DMS153 treated with DMSO at 0.1 percent for 48 hours (cell line): Measurements from ENCODE around the gene TIGD6.
A peak's percentile ranks its signal among the peaks of the same experiment; 100 is the strongest.

ENCODE experiments used
- DNase-seq: peaks from one replicate; lab custom pipeline; 2025; ENCODE audit not compliant: unreplicated experiment; lab: John Stamatoyannopoulos, UW

Gene TIGD6

DNA sequence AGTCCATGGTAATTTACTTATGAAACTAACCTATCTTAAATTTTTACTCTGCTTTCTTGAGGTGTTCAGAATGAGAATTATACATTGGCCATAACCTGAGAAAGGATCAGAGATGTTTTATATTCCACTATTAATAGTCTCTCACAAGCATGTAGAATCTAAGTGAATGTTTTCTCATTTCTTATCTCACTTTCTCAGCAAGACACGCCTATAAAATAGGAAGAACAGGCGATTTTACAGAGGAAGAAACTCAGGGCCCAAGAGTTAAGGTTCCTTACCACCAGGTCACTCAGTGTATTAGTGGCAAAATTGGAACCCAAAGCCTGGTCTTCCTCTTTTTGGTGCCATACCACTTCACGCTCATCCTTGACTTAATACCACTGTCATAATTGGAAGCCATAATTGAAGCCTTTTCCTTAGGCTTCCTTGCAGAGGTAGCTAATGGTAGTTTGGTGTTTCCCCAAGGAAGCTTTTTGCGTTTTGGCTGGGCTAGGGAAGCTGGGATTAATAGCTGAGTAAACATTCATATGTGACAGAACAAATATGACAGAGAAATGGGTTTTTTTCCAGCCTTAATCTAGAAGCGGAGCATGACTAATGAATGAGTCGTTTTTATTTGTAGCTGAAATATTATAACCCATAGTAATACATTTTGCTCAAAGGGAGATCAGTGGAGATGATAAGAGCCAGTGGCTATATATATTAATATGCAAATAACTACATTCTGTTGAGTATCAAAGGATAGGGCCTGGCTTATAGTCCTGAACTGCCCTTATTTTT is 17.0 kb upstream of the TIGD6 start:
- no peak for DNase-seq

DNA sequence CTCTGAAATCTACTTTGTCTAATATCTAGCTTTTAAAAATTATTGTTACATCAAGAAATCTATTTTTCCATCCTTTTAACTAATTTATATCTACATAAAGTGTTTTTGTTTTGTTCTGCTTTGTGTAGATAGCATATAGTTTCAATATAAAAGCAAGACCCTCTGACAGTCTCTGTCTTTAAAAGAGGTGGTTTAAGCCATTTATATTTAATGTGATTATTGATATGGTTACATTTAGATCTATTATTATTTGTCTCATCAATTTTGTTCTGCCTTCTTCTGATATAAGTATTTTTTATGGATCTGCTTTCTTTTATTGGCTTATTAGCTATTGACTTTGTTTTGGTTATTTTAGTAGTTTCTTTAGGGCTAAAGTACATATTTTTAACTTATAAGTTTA is 16.1 kb upstream of the TIGD6 start:
- DNase-seq = no peak

DNA sequence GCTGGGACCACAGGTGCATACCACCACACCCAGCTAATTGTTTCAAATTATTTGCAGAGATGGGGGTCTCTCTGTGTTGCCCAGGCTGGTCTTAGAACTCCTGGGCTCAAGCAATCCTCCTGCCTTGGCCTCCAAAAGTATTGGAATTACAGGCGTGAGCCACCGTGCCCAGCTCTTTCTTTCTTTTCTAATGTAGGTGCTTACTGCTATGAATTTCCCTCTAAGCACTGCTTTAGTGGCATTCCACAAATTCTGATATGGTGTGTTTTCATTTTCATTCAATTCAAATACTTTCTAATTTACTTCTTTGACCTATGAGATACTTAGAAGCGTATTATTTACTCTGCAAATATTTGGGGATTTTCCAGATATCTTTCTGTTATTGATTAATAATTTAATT is 15.0 kb upstream of the TIGD6 start:
- DNase-seq = no peak

DNA sequence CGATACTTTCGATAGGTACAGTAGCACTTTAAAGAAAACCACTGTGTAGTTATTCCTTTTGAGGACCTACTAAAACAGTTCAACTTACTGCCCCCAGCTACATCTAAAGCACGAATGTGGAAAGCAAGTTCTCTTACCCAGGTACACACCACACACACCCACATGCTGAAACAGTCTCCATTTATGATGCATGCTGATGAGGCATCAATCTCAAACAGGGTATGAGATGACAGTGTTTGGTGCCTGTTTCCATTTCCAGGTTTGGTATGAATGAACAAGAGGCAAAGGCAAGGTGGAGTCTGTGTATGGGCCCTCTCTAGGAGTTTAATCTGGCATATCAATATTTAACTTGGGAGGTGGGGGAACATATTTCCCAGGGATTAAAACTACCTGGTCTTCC is 14.0 kb upstream of the TIGD6 start:
- no peak for DNase-seq

DNA sequence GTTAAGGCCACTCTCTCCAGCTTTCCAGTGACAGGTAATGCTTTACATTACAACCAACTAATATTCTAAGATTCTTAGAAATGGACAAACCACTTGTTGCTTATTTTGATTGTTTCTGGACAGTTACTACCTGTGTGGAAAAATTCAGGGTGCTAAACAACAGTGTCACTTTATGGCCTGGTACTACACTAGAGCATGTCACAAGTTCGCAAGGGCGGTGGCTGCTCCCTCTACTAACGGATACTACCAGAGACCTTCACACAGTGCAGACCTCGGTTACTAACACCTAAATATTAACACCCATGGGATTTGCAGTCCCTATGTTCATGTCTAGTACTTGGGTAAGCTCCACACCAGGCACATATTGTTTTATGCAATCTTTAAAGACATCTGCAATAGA is 13.5 kb upstream of the TIGD6 start:
- DNase-seq = no peak

DNA sequence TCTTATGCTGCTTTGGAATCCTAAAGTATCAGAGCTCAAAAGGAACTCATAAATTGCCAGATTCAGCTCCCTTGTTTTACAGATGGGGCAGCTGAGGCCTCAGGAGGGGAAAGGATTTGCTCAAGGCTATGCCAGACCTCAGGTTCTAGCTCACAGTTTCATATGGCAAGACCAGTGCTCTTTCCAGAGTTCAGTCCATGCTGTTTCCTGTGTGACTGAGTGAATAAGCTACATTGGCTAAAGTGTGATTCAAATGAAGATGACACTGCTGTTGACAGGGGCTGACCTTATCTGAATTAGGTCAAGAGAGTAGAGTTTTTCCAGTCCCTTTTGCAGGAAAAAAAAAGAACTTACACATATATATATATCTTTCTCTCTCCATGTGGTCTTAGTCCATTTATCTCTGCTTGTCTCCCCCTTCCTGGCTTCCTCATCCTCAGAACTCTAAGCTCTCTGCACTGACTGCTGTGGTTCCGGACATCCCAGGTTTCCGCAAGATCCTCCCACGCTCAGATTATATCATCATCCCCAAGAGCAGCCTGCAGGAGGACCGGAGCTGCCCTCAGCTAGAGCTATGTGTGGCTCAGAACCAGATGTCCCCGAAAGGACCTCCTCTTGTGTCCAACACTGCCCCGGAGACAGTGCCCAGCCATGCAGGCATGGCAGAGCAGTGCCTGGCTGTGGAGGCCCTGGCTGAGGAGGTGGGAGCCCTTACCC is 9.4 kb upstream of the TIGD6 start:
- no peak for DNase-seq

DNA sequence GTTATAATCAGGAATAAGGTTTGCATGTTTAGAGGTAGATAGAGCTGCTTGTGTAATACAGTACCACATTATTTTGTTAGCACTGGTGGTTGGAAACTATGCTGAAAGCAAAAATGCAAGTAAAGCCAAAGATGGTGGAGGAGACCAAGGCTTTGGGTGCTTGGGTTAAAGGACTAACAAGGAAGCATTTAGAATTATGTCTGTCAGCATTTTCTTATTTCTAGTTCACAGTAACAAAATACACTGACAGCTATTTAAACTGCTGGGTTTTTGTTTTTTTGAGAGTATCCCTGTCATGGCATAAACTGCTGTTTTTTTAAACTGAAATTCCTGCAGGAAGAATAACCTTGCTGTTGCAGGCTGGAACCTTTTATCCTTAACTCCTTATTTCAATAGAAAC is 6.6 kb upstream of the TIGD6 start:
- no peak for DNase-seq

DNA sequence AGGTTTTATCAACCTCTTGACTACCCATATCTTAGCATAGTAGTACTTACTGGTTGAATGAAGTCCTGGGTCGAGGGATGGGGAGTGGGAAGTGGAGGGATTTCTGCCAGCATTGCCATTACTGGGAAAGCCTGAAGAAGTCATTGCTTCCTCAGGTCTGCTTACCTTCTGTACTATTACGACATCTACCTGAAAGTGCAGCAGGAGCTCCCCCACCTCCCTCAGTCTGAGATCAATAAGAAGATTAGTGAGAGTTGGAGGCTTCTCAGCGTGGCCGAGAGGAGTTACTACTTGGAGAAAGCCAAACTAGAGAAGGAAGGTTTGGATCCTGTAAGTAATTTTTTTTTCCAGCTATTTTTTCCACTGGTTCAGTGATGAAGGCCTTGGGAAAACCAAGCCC is 5.9 kb upstream of the TIGD6 start:
- no peak for DNase-seq

DNA sequence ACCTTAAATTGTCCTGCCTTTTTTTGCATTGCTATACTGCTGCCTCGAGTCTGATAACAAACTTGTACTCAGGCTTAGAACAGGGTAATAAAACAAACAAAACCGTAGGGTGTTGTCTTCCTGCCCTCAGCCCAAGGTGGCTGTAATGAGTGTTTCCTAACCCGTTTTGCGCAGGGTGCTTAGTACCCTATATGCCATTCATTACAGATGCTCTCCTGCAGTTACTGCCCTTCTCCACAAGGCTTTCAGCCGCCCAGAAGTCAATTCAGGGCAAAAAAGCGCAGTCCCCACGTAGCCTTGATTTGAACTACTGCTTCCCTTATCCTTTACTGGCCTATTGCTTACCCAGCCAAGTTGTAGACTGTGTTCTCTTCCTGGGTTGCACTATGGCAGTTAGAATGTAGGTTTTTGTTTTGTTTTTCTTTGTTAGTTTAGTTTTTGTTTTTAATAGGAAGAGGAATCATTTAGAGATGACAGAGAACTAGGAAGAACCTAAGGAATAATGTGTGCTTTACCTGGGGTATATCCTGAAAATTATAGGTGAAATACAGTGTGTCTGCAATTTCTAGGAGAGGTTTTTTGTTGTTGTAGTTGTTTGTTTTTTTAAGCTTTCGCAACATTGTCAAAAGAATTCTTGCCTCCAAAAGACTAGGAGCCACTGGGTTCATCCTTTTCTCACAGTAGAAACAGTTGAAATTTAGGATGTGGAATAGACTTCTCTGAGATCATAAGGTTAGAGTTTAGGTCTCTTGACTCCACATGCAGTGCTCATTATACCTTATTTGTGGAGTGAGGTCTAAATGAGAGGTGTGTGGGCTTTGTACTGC is 1.4 kb upstream of the TIGD6 start:
- DNase-seq = peak; percentile 3

DNA sequence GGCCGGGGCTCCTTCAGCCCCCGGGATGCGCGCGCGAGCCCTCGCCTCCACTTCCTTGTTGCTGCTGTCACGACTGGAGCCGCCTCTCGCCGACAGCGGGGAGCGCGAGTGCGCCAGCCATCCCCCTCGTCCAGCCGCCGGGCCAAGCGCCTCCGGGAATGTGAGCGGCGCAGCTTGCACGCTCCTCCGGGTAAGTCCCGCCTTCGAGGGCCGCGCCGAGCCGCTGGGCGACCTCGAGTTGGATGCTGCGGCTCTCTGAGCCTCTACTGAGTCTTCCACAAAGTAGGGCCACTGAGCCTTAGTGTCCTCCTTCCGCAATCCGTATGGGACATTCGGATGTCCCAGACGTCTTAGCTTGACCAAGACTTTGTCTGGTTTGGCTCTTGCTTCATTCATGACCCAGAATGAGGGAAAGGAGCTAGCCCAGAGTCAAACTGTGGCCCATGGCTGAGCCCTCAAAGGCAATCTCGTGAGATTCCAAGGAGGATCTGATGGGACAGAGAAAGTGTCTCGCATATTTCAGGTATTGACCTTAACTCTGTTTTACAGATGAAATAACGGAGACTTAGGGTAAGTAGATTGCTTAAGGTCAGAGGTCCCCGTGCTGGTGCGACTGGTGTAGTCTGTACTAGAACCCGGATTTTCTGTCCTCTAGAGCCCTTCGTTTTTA is 671 bp upstream of the TIGD6 start:
- no peak for DNase-seq

DNA sequence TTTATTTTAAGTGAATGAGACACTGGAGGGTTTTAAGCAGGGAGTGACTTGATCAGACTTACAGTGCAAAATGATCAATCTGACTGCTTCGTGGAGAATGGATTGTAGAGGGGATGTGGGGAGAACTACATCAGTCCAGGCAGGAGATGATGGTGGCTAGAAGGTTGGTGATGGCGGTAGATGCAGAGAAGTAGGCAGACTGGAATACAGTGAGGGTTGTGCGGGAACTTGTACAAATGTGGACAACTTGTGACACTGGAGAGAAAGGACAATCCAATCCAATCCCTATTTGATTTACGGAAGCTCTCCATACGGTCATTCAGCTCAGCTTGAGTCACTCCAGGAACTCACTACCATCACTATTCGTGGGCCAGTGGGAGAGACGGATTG is 593 bp downstream of the TIGD6 start:
- no peak for DNase-seq

DNA sequence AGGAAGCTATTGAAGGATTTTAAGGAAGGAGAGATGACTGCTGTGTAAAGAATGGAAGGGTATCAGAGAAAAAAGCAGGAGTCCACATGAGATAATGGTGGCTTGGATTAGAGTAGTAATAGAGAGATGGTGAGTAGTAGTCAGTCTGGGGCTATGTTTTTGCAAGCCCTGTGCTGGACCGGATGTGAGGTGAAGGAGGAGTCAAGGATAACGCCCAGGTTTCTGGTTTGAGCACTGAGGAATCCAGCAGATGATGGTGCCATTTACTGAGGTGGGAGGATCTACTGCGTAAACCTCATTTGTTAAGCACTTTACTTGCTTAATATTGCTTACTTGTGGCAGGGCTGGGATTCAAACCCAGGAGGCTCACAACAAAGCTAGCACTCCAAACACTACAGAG is 1.1 kb downstream of the TIGD6 start:
- DNase-seq = no peak

DNA sequence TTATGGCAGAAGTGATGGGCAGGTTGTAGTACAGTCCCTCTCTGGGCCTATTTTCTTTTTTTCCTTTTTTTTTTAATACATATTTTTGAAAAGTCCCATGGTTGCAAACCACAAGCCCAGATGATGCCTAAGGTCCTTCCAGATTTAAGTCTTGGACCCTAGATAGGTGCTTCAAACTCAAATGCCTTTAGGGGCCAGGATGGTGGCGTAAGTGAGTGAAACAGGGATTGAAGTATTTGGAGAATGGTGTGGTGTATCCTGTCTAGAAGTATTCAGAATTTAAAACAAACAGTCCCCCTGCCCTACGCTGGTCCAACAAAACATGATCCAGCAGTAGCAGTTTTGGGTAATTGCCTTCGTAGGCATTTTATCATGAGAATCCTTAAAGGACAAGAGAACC is 2.2 kb downstream of the TIGD6 start:
- DNase-seq = no peak

DNA sequence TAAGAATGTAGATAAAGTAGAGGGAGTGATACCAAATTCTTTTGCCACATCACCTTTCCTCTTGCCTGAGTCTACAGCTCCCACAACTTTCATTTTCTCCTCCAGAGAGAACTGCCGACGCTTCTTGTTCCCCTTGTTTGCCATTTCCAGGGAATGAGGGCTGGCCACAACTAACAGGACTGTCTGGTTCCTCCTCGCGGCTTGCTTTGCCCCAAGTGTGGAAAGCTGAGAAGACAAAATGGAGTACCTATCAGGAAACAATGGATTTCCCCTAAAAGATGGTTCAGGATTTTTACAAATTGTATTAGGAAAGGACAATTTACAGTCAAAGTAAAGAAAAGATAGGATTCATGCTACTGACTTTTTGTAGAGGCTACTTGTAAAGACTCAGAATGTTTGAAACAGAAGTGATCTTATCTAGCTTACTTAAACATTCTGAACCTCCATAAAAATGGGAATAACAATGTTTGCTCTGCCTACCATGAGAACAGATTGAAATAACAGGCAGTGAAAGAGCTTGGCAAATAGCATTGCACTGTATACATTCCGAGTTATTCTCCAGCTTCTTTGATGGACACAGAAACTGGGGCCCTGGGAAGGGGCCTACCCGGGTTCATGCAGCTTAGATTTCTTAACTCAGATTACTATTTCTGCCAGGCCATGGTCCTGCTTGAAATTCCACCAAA is 4.1 kb downstream of the TIGD6 start:
- DNase-seq = no peak

DNA sequence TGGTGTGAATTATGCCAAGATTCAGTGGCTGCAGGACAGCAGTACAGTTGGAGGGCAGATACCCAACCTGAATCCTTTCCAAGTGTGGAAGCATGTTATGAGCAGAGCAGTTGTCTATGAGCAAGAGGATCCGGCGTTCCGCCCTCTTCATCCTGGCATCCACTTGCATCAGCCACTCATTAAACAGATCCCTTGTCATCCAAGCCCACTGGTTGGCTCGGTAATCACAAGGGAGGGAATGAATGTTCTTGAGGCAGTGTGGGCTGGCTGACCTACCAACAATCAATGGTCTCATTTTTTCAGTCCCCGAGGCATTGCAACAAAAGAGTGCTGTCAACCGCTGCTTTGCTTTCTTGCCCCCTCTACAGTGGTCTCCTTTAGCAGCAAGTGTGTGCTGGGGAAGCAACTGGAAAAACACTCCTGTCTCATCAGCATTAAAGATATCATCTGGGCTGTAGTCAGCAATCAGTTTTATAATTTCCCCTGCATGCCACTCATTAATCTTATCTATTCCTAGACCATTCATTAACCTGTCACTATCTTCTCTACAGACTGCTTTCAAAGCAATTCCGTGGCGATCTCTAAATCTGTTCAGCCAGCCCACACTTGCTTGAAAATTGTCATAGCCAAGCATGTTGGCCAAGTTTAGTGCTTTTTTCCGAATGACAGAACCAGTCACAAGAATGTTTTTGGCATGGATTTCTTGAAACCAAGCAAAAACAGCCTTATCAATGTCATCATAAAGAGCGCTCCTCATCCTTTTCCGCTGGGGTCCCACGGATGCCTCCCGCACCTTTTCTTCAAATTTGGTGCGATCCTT is 4.9 kb downstream of the TIGD6 start:
- DNase-seq = no peak

DNA sequence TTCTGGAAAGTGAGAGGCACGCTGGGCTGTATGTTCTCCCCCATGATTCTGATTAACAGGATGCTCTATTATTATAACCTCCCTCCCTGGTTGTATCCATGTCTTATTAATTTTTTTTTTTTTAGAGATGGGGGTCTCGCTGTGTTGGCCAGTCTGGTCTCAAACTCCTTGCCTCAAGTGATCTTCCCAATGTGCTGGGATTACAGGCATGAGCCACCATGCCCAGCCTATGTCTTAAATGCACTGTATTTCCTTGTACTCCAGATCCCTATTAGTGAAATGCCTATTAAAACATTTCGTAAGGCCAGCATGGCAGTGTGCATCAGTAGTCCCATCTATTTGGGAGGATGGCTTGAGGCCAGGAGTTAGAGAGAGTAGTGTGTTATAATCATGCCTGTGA is 7.0 kb downstream of the TIGD6 start:
- no peak for DNase-seq

DNA sequence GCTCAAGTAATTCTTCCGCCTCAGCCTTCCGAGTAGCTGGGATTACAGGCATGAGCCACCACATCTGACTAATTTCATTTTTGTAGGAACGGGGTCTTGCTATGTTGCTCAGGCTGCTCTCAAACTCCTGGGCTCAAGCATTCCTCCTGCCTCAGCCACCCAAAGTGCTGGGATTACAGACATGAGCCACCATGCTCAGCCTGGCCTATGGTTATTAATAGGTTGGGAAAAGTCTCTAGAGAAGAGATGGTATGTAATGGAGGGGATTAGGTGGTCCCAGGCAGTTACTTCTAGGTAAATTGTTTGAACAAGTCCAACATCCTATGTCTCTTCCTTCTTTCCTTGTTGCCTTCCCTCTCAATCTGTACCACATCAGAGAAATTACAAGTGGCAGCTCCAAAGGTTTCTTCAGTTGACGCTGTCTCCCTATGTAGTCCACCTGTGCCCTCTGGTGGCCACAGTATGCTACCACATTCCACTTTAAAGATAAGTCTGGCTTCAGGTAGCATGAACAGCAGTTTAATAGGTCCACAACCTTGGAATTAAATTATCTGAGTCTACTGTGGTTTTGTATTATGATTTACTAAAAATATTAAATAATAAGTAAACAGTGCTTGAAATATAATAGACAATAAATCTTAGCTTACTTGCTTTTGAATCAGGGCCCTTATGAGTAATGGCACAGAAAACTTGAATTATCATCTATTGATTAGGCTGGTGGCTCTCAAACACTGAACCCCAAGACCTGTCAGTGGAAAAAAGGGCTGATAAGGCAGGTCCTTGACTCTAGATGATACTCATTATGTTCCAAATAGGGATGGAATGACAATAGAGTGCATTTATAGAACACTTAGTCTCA is 9.7 kb downstream of the TIGD6 start:
- peak; percentile 32 for DNase-seq

DNA sequence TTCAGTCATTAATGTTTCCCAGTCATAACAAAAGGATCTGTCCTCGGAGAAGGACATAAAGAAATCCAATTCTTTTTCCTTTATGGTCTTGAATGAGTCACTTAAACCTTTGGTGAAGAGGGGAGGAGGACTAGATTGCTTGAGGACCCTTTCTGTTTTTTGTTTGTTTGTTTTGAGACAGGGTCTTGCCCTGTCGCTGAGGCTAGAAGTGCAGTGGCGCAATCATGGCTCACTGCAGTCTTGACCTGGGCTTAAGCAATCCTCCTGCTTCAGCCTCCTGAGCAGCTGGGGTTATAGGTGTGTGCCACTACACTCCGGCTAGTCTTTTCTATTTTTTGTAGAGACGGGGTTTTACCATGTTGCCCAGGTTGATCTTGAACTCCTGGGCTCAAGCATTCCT is 12.3 kb downstream of the TIGD6 start:
- DNase-seq = no peak

DNA sequence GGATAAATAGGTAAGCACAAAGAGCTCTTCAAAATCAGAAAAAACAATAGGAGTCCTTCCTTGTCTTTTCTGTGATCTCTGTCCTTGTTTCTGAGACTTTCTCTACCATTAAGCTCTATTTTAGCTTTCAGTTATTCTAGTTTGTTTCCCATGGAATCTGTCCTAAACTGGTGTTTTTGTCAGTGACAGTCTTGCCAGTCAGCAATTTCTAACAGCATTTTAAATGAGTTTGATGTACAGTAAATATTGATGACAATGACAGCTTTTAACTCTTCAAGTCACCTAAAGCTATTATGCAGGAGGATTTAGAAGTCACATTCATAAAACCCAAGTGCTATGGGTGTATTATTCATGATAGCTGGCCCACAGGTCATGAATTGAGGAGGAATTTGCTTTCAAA is 17.9 kb downstream of the TIGD6 start:
- no peak for DNase-seq
